Measurements from ENCODE around the gene CCNL2. TPM values are rescaled to one million over a fixed set of nuclear protein-coding genes. Genes with fewer than 3 reads are reported as not detected.
A peak's percentile ranks its signal among the peaks of the same experiment; 100 is the strongest.

CCNL2 gene
- total and polyA plus RNA-seq, 2 of the 13 experiments (the other 11 are each of a cell fraction or from before 2014, with no cell fraction given): 105 to 340 TPM

GRCh38 chr1:1358433-1359271, 40.5 kb downstream of the CCNL2 start, which contains the start of gene MXRA8 (continued):
- TF ChIP-seq ZIK1 (CRISPR knock-in tag; IDR thresholded peaks at IDR 0.05; ENCODE audit: borderline replicate concordance, low read depth) (no peak), PAWR (CRISPR knock-in tag; IDR thresholded peaks at IDR 0.05; ENCODE audit: borderline replicate concordance) (no peak), KDM5A (IDR thresholded peaks at IDR 0.05; ENCODE audit: borderline replicate concordance, low read length) (no peak), SMARCC2 (IDR thresholded peaks at IDR 0.05) (no peak), FOXA3 (CRISPR knock-in tag; IDR thresholded peaks at IDR 0.05) (no peak; the same call in 1 of the 2 replicates), MAZ (IDR thresholded peaks at IDR 0.05; ENCODE audit: borderline replicate concordance, low read depth, low read length) (peak; percentile 83; the same call in 1 of the 2 replicates), MAZ (CRISPR knock-in tag; IDR thresholded peaks at IDR 0.05; ENCODE audit: low read depth) (peak; percentile 65), IRX3 (CRISPR knock-in tag; IDR thresholded peaks at IDR 0.05; ENCODE audit: borderline replicate concordance, low read depth) (no peak), ISL2 (CRISPR knock-in tag; IDR thresholded peaks at IDR 0.05) (no peak), ZNF318 (CRISPR knock-in tag; IDR thresholded peaks at IDR 0.05) (no peak), REL (CRISPR knock-in tag; conservative IDR thresholded peaks at IDR 0.05) (no peak), KLF16 (CRISPR knock-in tag; IDR thresholded peaks at IDR 0.05) (peak in 1 of 2 experiments; percentile 44; a peak in 1 of 4 replicates), PHF8 (CRISPR knock-in tag; IDR thresholded peaks at IDR 0.05) (no peak; the same call in 1 of the 2 replicates), FLYWCH1 (CRISPR knock-in tag; IDR thresholded peaks at IDR 0.05) (no peak), ZBTB39 (CRISPR knock-in tag; IDR thresholded peaks at IDR 0.05) (0 out of 2 replicates have a peak, but pooled peaks have one; percentile 23), ZSCAN31 (CRISPR knock-in tag; IDR thresholded peaks at IDR 0.05; ENCODE audit: low read depth) (no peak), POLR2AphosphoS5 (IDR thresholded peaks at IDR 0.05; ENCODE audit: low read depth, low read length) (peak; percentile 44; the same call in 1 of the 2 replicates), NCOA5 (CRISPR knock-in tag; IDR thresholded peaks at IDR 0.05) (no peak), SMARCE1 (IDR thresholded peaks at IDR 0.05; ENCODE audit: borderline replicate concordance) (no peak), ZNF776 (CRISPR knock-in tag; IDR thresholded peaks at IDR 0.05) (peak; percentile 65; the same call in 1 of the 2 replicates)
